HG02870 (cell line): ENCODE data around the gene UGDH.
"Not testable (repeated sequence)": the region's sequence is repeated elsewhere in the genome, so short reads cannot be mapped to it uniquely, and the experiment has no call there.

ENCODE experiments used
- ATAC-seq: cut with Tn5 transposase; IDR thresholded peaks from one replicate; pipeline ENCODE4 v1.9.1; 2021; ENCODE audit warnings: mild to moderate bottlenecking, moderate library complexity; ENCODE audit not compliant: unreplicated experiment

The UGDH gene

GRCh38 chr4:39527296-39528060 lies at the start of gene UGDH:
TSS of gene UGDH (minus strand) at chr4:39527439. CDS start at chr4:39521512, 5,927 bp downstream.
- peak; percentile 93 for ATAC-seq

DNA sequence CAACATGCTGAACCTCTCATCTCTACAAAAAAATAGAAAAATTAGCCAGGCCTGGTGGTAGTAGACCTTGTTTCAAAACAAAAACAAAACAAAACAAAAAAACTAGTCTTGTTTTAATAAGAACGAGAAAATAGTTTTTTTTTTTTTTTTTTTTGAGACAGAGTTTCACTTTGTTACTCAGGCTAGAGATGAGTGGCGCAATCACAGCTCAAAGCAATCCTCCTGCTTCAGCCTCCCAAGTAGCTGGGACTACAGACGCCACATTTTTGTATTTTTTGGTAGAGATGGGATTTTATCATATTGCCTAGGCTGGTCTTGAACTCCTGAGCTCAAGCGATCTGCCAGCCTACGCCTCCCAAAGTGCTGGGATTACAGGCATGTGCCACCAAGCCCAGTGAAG lies 47.7 kb upstream of the UGDH start:
- no peak for ATAC-seq

DNA sequence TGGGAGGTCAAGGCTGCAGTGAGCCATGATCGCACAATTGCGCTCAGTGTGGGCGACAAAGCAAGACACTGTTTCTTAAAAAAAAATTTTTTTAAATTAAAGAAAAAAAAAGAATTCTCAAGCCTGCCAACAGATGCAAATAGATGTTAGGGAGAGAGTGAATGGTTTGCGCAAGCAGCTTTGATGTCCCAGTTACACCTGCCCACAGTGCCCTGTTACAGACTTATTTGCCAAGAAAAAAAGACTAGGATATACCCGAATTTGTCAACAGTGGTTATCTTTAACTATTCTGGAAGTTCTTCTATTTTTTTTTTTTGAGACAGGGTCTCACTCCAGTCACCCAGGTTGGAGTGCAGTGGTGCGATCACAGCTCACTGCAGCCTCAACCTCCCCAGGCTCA lies 44.3 kb upstream of the UGDH start:
- ATAC-seq: no peak

- no peak for ATAC-seq
These were observed 43.8 kb upstream of the UGDH start for GRCh38 chr4:39571054-39571453.

- ATAC-seq: no peak
These were observed 42.0 kb upstream of the UGDH start for GRCh38 chr4:39569209-39569608.

GRCh38 chr4:39568805-39569204 lies 41.6 kb upstream of the UGDH start:
- no peak for ATAC-seq

- ATAC-seq: no peak
These were observed 38.8 kb upstream of the UGDH start for GRCh38 chr4:39565878-39566600.

- no peak for ATAC-seq
These were observed 36.2 kb upstream of the UGDH start for GRCh38 chr4:39563346-39563847.

GRCh38 chr4:39562792-39563191 lies 35.6 kb upstream of the UGDH start:
- ATAC-seq: no peak

- ATAC-seq: no peak
These were observed 32.4 kb upstream of the UGDH start for GRCh38 chr4:39559626-39560025.

- no peak for ATAC-seq
These were observed 28.2 kb upstream of the UGDH start for GRCh38 chr4:39555472-39555871.

GRCh38 chr4:39548425-39549067 lies 21.3 kb upstream of the UGDH start:
- no peak for ATAC-seq

- ATAC-seq: no peak
These were observed 17.5 kb upstream of the UGDH start for GRCh38 chr4:39544580-39545315.

DNA sequence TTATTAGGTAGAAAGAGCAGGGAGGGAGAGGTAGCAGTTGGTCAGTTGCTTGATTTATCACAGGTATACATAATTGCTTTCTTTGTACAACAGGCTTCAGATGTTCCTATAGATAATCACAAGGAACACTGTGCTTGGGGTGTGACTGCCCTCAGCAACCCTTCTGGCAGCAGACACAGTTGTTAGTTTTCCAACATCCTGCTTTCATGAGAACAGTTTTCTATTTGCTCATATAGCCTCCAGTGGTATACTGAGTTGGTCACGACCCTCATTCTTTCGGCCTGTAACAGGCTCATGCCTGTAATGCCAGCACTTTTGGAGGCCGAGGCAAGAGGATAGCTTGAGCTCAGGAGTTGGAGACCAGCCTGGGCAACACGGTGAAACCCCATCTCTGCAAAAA lies 16.8 kb upstream of the UGDH start:
- not testable (repeated sequence) for ATAC-seq

DNA sequence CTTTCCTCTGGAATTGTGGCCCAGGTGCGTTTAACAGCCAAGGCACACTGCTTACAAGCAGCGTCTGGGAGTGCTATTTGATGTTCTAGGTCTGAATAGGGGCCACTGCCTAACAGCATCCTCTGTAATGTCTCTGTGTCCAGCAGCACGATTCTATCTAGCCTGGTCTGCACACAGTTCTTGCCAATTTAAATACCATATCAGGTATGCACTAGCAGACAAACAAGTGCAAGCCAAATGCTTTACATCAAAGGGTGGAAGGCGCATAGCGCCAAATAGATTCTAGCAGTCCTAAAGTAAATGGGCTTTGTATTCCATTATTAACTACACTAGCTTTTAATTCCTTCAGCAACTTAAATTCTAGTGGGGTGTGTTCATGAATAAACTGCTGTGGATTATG lies 15.8 kb upstream of the UGDH start:
- no peak for ATAC-seq

DNA sequence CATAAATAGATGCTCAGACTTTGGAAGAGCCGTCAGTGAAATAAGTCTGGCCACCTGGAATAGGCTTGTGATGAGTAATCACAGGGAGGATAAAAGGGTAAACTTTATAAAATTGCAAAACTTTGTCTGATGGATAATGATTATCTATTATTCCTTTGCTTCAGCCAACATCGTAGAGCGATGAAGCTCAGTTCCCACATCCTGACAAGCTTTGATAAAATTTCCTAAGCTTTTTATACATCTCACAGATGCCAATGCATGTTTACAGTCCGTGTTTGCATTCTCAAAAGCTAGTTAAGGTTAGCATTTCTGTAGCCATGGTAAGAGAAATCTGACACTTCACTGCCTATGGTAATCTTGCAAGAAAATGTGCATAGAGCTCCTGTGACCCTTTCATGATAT lies 15.4 kb upstream of the UGDH start:
- ATAC-seq: no peak

- ATAC-seq: no peak
These were observed 14.9 kb upstream of the UGDH start for GRCh38 chr4:39541987-39542610.

DNA sequence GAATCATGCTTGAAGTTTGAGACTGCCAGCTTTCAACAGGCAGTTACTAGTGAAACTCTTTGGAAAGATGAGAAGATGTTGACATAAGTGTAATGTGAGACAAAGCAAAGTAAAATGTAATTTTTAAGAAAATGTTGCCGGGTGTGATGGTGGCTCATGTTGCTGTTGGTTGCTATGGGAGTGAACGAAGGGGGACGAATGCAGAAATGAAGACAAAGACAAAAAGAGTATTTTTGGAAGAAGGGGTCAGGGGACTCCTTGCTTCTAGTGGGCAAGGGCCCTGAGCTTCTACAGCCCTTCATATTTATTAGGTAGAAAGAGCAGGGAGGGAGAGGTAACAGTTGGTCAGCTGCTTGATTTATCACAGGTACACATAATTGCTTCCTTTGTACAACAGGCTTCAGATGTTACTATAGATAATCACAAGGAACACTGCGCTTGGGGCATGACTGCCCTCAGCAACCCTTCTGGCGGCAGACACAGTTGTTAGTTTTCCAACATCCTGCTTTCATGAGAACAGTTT lies 11.9 kb upstream of the UGDH start:
- no peak for ATAC-seq

GRCh38 chr4:39533541-39533940 lies 6.3 kb upstream of the UGDH start:
- no peak for ATAC-seq

GRCh38 chr4:39532237-39532636 lies 5.0 kb upstream of the UGDH start:
- ATAC-seq: not testable (repeated sequence)
